HCT116 (cell line): Measurements from ENCODE around the gene BICD1. TPM values are rescaled to one million over a fixed set of nuclear protein-coding genes. Genes with fewer than 3 reads are reported as not detected.

ENCODE experiments used
- ATAC-seq: fragments of 200-7000 bp; cut with Tn5 transposase; 2 replicates; pipeline ENCODE4 v1.9.1; 2020; ENCODE audit warnings: mild to moderate bottlenecking, moderate library complexity
- BruUV-seq: library from RNA; stranded (reverse); fragments of 400-500 nt; replicated peaks from 2 replicates; lab custom pipeline; 2021; lab: Mats Ljungman, UMichigan
- CTCF ChIA-PET: fragments of 300-600 bp; sonication (Branson Sonifier 250); formaldehyde crosslinking; loops from one replicate; lab custom pipeline; 2021; ENCODE audit warnings: antibody characterized with exemption; lab: Charles Lee
- POLR2A ChIA-PET: fragments of 300-600, 350-600 bp; sonication (Branson Sonifier 250); formaldehyde crosslinking; loops from one replicate; lab custom pipeline; 2021; ENCODE audit warnings: antibody characterized with exemption; lab: Charles Lee
- RAD21 ChIA-PET, 2 experiments: fragments of 300-600 bp; sonication (Branson Sonifier 250); formaldehyde crosslinking; loops; one replicate each; lab custom pipeline; 2023; ENCODE audit warnings: low total read pairs in 2 of 2; ENCODE audit not compliant: uncharacterized antibody in 2 of 2, unreplicated experiment in 2 of 2, low non-redundant PET in 1 of 2; lab: Charles Lee
- DNase-seq: peaks from one replicate; pipeline ENCODE4 v3.0.0-alpha.2; 2010; ENCODE audit warnings: low read depth, low spot score
- H2AFZ ChIP-seq: fragments of 200-600 bp; shearing (Covaris generic), sonication (generic); 2 replicates; pipeline ENCODE4 v1.6.1; 2017; ENCODE audit warnings: low read depth, mixed run types, mixed read lengths, antibody characterized with exemption, low read length; ENCODE audit not compliant: poor library complexity, severe bottlenecking
- H3K27ac ChIP-seq: 2 replicates; pipeline ENCODE4 v1.5.1; 2012; ENCODE audit warnings: low read depth, low read length
- H3K27me3 ChIP-seq: fragments of 200-600 bp; sonication (generic); 2 replicates; pipeline ENCODE4 v1.6.1; 2016; ENCODE audit warnings: mixed run types, low read length, mixed read lengths; ENCODE audit not compliant: insufficient read depth
- H3K36me3 ChIP-seq, 2 experiments: fragments of 200-500 bp in 1 of 2; fragments of 200-600 bp in 1 of 2; sonication (Bioruptor generic) in 1 of 2; sonication (generic) in 1 of 2; 2 replicates each; pipeline versions ENCODE4 v1.5.1 to v1.6.1; 2014 to 2016; ENCODE audit warnings: low read length in 2 of 2, inconsistent platforms in 1 of 2, mixed read lengths in 1 of 2, mixed run types in 1 of 2; ENCODE audit not compliant: insufficient read depth in 2 of 2, control insufficient read depth in 1 of 2
- H3K4me1 ChIP-seq, 2 experiments: fragments of 200-600 bp in 1 of 2; sonication (generic) in 1 of 2; 2 replicates each; pipeline versions ENCODE4 v1.5.1 to v1.6.1; 2012 to 2017; ENCODE audit warnings: low read length in 2 of 2, inconsistent platforms in 1 of 2, mild to moderate bottlenecking in 1 of 2, mixed read lengths in 1 of 2, mixed run types in 1 of 2, moderate library complexity in 1 of 2; ENCODE audit not compliant: insufficient read depth in 2 of 2, control insufficient read depth in 1 of 2
- H3K4me2 ChIP-seq: fragments of 200-600 bp; sonication (generic); 2 replicates; pipeline ENCODE4 v1.6.1; 2017; ENCODE audit warnings: mixed run types, low read length, mixed read lengths
- H3K4me3 ChIP-seq, 2 experiments: fragments of 200-600 bp in 1 of 2; sonication (generic) in 1 of 2; replicated peaks in 1 of 2; 2 replicates each; pipeline ENCODE4 v1.5.1; 2011 to 2016; ENCODE audit warnings: low read length in 2 of 2, control low read depth in 1 of 2, low read depth in 1 of 2, mild to moderate bottlenecking in 1 of 2, mixed read lengths in 1 of 2, mixed run types in 1 of 2
- H3K79me2 ChIP-seq: fragments of 200-600 bp; sonication (generic); 2 replicates; pipeline ENCODE4 v1.6.1; 2017; ENCODE audit warnings: mild to moderate bottlenecking, mixed run types, low read length, moderate library complexity, mixed read lengths; ENCODE audit not compliant: insufficient read depth
- H3K9ac ChIP-seq: fragments of 200-600 bp; sonication (generic); 2 replicates; pipeline ENCODE4 v1.6.1; 2016; ENCODE audit warnings: low read length, mixed read lengths
- H3K9me2 ChIP-seq: fragments of 200-600 bp; sonication (generic), shearing (Covaris generic); 2 replicates; pipeline ENCODE4 v1.6.1; 2017; ENCODE audit warnings: mixed run types, mild to moderate bottlenecking, moderate library complexity; ENCODE audit not compliant: insufficient read depth
- H3K9me3 ChIP-seq, 2 experiments: fragments of 200-500 bp in 1 of 2; fragments of 200-600 bp in 1 of 2; sonication (Bioruptor generic) in 1 of 2; sonication (generic) in 1 of 2; 2 replicates each; pipeline ENCODE4 v1.6.1; 2014 to 2017; ENCODE audit warnings: low read length in 2 of 2, mixed read lengths in 2 of 2, inconsistent platforms in 1 of 2, low read depth in 1 of 2, mild to moderate bottlenecking in 1 of 2, mixed run types in 1 of 2, moderate library complexity in 1 of 2; ENCODE audit not compliant: control insufficient read depth in 1 of 2, insufficient read depth in 1 of 2
- H4K20me1 ChIP-seq: fragments of 200-600 bp; sonication (generic), shearing (Covaris generic); 2 replicates; pipeline ENCODE4 v1.6.1; 2017; ENCODE audit warnings: mixed run types, mild to moderate bottlenecking, moderate library complexity; ENCODE audit not compliant: insufficient read depth
- ATF3 ChIP-seq: IDR thresholded peaks from 2 replicates; pipeline ENCODE4 v1.6.1; 2012
- CEBPB ChIP-seq: IDR thresholded peaks from 2 replicates; pipeline ENCODE4 v1.6.1; 2012; ENCODE audit warnings: low read depth
- ELF1 ChIP-seq: IDR thresholded peaks from 2 replicates; pipeline ENCODE4 v1.6.1; 2012; ENCODE audit warnings: low read depth, borderline replicate concordance
- EZH2 ChIP-seq: fragments of 200-600 bp; sonication (generic); IDR thresholded peaks from 2 replicates; pipeline ENCODE4 v1.6.1; 2017; ENCODE audit warnings: antibody characterized with exemption, mixed run types
- EZH2phosphoT487 ChIP-seq: fragments of 200-600 bp; IDR thresholded peaks from 2 replicates; pipeline ENCODE4 v1.6.1; 2018; ENCODE audit warnings: antibody characterized with exemption, borderline replicate concordance
- FOSL1 ChIP-seq: IDR thresholded peaks from 2 replicates; pipeline ENCODE4 v1.6.1; 2012; ENCODE audit warnings: low read depth
- POLR2A ChIP-seq: IDR thresholded peaks from 2 replicates; pipeline ENCODE4 v1.7.0; 2011; ENCODE audit warnings: borderline replicate concordance; ENCODE audit not compliant: insufficient read depth, insufficient read length; ENCODE audit errors: extremely low read depth
- RAD21 ChIP-seq: IDR thresholded peaks from 2 replicates; pipeline ENCODE4 v1.6.1; 2012; ENCODE audit warnings: low read depth, mild to moderate bottlenecking
- REST ChIP-seq: IDR thresholded peaks from 2 replicates; pipeline ENCODE4 v1.6.1; 2012; ENCODE audit warnings: low read depth
- SIN3A ChIP-seq: IDR thresholded peaks from 2 replicates; pipeline ENCODE4 v1.6.1; 2012; ENCODE audit warnings: low read depth
- YY1 ChIP-seq: IDR thresholded peaks from 2 replicates; pipeline ENCODE4 v1.6.1; 2011; ENCODE audit warnings: low read length, low read depth, moderate library complexity, mild to moderate bottlenecking; ENCODE audit not compliant: insufficient replicate concordance; ENCODE audit errors: extremely low read depth
- ZFX ChIP-seq: fragments of 450-650 bp; IDR thresholded peaks from 2 replicates; pipeline ENCODE4 v1.6.1; 2017
- ZNF274 ChIP-seq: fragments of 200-500 bp; sonication (Bioruptor generic); IDR thresholded peaks from 2 replicates; pipeline ENCODE4 v1.6.1; 2014; ENCODE audit warnings: mild to moderate bottlenecking, low read depth, low read length, inconsistent platforms
- intact Hi-C: fragments of 100-400 bp; cut with micrococcal nuclease; formaldehyde crosslinking; loops from 2 replicates; pipeline ENCODE4 v1.10.0; 2022
- total RNA-seq: library from RNA; stranded (reverse); gene quantifications from one replicate; pipeline ENCODE4 v1.2.1, GENCODE V29; 2021; ENCODE audit not compliant: unreplicated experiment

BICD1 gene
- total RNA-seq, 1 experiment from 2014 or later: 32.5 TPM

- no peak overlapping the region for H3K4me3 ChIP-seq
- ChIA-PET POLR2A (no interaction called here), CTCF (no interaction called here), RAD21 (no interaction called here)
- H3K9ac ChIP-seq: no peak overlapping the region
- 0 out of 2 replicates have a peak, but pooled peaks cover 11% of the 10 kb centered on the region for H3K79me2 ChIP-seq
- H4K20me1 ChIP-seq: no peaks in the 10 kb centered on the region
- 0 out of 4 replicates have a peak, but pooled peaks cover 0 to 4% of the 10 kb centered on the region in 2 experiments for H3K36me3 ChIP-seq
- TF ChIP-seq REST (no peak), YY1 (no peak), EZH2 (no peak), SIN3A (no peak), ATF3 (no peak), CEBPB (no peak), POLR2A (no peak), ZFX (no peak), FOSL1 (no peak), ZNF274 (no peak), EZH2phosphoT487 (no peak), RAD21 (no peak), ELF1 (no peak)
- H3K9me2 ChIP-seq: no peaks in the 10 kb centered on the region
- no peak for ATAC-seq
- no peak overlapping the region for H3K27ac ChIP-seq
- no peaks in the 10 kb centered on the region for H3K27me3 ChIP-seq
- no peaks in the 10 kb centered on the region for H3K4me1 ChIP-seq
- intact Hi-C loops: no loop called here
- no peak overlapping the region for H2AFZ ChIP-seq
- H3K9me3 ChIP-seq: no peaks in the 10 kb centered on the region
- DNase-seq: no peak
- no peak overlapping the region for H3K4me2 ChIP-seq
- BruUV-seq: no TSS peak
Measured at GRCh38 chr12:32159925-32160324, 53.3 kb downstream of the BICD1 start.
